Skeletal muscle tissue (tissue), 4 donors: ENCODE data around the gene KDM4B. TPM values are rescaled to one million over a fixed set of nuclear protein-coding genes. Genes with fewer than 3 reads are reported as not detected.

Experiments used
- H3K27ac ChIP-seq: one replicate; pipeline ENCODE4 v1.7.0; 2013; ENCODE audit warnings: mild to moderate bottlenecking, low read depth, low read length, inconsistent platforms
- H3K27me3 ChIP-seq, 3 donors: one replicate each; pipeline ENCODE4 v1.7.0; 2013; ENCODE audit warnings: low read length in 3 of 3; ENCODE audit not compliant: control insufficient read depth in 3 of 3, insufficient read depth in 3 of 3
- H3K36me3 ChIP-seq, 3 donors: one replicate each; pipeline ENCODE4 v1.7.0; 2013; ENCODE audit warnings: low read length in 3 of 3; ENCODE audit not compliant: control insufficient read depth in 3 of 3, insufficient read depth in 3 of 3
- H3K4me1 ChIP-seq, 3 donors: one replicate each; pipeline ENCODE4 v1.7.0; 2013; ENCODE audit warnings: low read length in 3 of 3, mild to moderate bottlenecking in 3 of 3; ENCODE audit not compliant: control insufficient read depth in 3 of 3, insufficient read depth in 3 of 3
- H3K4me3 ChIP-seq, 3 donors: one replicate each; pipeline ENCODE4 v1.7.0; 2013; ENCODE audit warnings: low read length in 3 of 3
- H3K9ac ChIP-seq, 3 donors: one replicate each; pipeline ENCODE4 v1.7.0; 2013; ENCODE audit warnings: low read length in 3 of 3, mild to moderate bottlenecking in 3 of 3, moderate library complexity in 2 of 3, low read depth in 1 of 3
- H3K9me3 ChIP-seq, 3 donors: one replicate each; pipeline ENCODE4 v1.7.0; 2013; ENCODE audit warnings: low read length in 3 of 3; ENCODE audit not compliant: control insufficient read depth in 3 of 3
- total RNA-seq: library from RNA; depleted of rRNA; stranded (reverse); fragments of >200 nt; gene quantifications from one replicate; pipeline ENCODE4 v1.2.3, GENCODE V29; 2014
- donor health status: Osteomylitis.

The KDM4B gene
- total RNA-seq, 1 donor from 2014 or later = 11.5 TPM

DNA sequence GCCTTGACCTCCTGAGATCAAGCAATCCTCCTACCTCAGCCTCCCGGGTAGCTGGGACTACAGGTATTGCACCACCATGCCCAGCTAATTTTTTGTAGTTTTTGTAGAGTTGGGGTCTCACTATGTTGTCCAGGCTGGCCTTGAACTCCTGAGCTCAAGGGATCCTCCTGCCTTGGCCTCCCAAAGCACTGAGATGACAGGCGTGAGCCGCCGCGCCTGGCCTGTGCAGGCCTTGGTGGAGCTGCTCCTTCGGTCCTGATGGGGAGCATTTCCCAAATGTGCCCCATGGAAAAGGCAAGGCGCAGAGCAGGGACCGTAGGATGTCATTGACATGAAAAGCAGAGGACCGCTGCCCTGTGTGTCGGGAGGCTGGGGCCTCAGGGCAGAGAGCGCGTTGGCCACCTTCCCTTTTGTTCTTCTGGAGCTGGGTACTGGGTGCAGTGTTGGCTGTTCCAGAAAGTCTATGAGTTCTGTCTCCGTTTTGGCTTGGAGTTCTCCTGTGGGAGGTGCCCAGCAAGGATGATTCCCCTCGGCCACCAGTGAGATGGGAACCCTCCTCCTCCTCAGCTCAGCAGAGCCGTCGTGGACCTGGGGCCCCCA lies 128.5 kb downstream of the KDM4B start:
- peaks cover 4 to 8% (median 7%) of the 10 kb centered on the region in 3 donors for H3K9me3 ChIP-seq
- no peak overlapping the region for H3K4me3 ChIP-seq
- H3K36me3 ChIP-seq = peaks cover 10 to 17% (median 12%) of the 10 kb centered on the region in 3 donors
- no peak overlapping the region for H3K9ac ChIP-seq
- no peaks in the 10 kb centered on the region for H3K27me3 ChIP-seq
- no peak overlapping the region for H3K27ac ChIP-seq
- peaks cover 20 to 38% (median 36%) of the 10 kb centered on the region in 3 donors for H3K4me1 ChIP-seq

DNA sequence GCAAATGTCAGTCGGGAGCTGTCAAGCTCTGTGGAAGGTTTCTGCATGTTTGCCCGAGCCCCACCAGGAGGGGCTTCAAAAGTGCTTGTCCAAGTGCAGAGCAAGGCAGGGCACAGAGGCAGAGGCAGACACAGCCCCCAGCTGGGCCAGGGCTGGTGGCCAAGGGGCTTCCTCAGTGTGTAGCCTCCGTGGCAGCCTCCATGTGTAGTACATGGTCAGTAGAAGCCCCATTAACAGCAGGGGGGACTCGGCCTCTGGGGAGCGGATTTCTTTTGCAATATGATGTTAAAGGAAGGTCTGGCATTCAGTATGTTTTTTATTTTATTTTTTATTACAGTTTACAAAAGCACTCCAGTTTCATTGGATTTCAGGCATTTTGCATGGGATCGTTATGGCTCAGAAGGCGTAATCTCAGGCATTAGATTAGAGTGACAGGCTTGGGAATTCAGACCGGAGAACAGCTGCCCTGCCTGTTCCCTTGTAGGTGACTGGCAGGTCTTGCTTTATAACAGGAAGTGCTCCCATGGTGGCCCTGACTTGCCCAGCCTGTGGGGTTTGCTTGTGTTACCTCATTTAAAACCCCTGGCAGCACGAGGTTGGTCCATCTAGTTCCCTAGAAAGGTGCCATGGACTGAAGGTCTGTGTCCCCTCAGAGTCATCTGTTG lies 129.2 kb downstream of the KDM4B start:
- Histone ChIP-seq H3K4me3 (no peak overlapping the region), H3K4me1 (peaks cover 20 to 38% (median 36%) of the 10 kb centered on the region in 3 donors), H3K9ac (no peak overlapping the region), H3K27ac (no peak overlapping the region), H3K9me3 (peaks cover 4 to 8% (median 7%) of the 10 kb centered on the region in 3 donors), H3K27me3 (no peaks in the 10 kb centered on the region), H3K36me3 (peaks cover 10 to 17% (median 12%) of the 10 kb centered on the region in 3 donors)

DNA sequence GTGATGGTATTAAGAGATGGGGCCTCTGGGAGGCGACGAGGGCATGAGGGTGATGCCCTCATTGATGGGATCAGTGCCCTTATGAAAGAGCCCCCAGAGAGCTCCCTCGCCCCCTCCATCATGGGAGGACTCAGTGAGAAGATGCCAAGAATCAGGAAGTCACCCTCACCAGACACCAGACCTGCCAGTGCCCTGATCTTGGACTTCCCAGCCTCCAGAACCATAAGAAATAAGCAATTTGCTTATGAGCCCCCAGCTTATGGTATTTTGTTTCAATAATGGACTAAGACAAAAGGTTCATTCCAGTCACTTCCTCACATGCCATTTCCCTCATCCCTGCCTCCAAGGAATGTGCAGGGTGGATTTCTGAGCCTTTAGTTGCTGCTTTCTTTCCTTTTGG lies 129.7 kb downstream of the KDM4B start:
- H3K27ac ChIP-seq = no peak overlapping the region
- H3K27me3 ChIP-seq = no peaks in the 10 kb centered on the region
- peaks cover 10 to 17% (median 12%) of the 10 kb centered on the region in 3 donors for H3K36me3 ChIP-seq

DNA sequence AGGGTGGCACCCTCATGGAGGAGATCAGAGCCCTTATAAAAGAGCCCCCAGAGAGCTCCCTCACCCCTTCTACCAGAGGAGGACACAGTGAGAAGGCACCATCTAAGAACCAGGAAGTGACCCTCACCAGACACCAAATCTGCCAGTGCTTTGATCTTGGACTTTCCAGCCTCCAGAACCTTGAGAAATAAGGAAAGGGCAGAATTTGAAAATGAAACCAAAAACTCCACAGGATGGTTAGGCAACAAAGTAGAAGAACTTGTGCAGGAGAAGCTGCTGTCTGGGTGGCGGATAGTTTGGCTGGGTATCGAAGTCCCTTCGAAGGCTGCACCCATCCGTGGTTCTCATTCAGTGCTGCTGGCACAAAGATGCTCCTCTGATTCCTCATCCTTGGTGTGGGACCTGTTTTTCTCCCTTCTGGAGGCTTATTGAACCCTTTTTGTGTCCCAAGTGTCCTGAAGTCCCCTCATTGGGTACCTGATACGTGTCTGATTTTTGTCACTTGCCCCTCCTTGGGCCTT lies 130.8 kb downstream of the KDM4B start:
- Histone ChIP-seq H3K9ac (no peak overlapping the region), H3K9me3 (peaks cover 4 to 8% (median 7%) of the 10 kb centered on the region in 3 donors), H3K36me3 (peaks cover 10 to 17% (median 12%) of the 10 kb centered on the region in 3 donors), H3K27ac (no peak overlapping the region), H3K27me3 (no peaks in the 10 kb centered on the region), H3K4me3 (no peak overlapping the region), H3K4me1 (peaks cover 23 to 38% (median 36%) of the 10 kb centered on the region in 3 donors)

More for the DNA sequence above, 129.7 kb downstream of the KDM4B start:
- H3K9me3 ChIP-seq = peaks cover 4 to 8% (median 7%) of the 10 kb centered on the region in 3 donors
- peaks cover 20 to 38% (median 36%) of the 10 kb centered on the region in 3 donors for H3K4me1 ChIP-seq
- H3K4me3 ChIP-seq = no peak overlapping the region
- H3K9ac ChIP-seq = no peak overlapping the region

DNA sequence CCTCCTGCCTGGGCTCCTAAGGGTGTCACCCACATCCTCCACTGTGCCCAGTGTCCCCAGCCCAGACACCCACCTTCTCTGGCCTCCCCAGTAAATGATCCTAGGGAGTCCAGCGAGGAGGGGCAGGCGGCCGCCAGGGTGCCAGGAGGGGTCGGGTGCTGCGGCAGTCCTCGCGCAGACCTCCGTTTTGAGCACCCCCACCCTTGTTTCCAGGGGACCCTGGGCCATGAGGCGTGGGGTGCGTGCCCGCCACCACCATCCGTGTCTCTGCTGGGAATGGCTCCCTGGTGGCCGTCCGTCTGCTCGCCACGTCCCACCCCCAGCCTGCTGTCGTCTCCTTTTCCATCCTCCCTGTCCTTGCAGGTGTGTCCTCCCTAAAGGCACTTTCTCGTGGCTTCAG lies 133.0 kb downstream of the KDM4B start:
- H3K9ac ChIP-seq = peak overlapping the region in 1 of 3 donors; percentile 84
- peak overlapping the region; percentile 85 for H3K27ac ChIP-seq
- peaks cover 12 to 17% (median 16%) of the 10 kb centered on the region in 3 donors for H3K36me3 ChIP-seq
- H3K4me1 ChIP-seq = peaks cover 32 to 36% (median 35%) of the 10 kb centered on the region in 3 donors
- peaks cover 4 to 8% (median 7%) of the 10 kb centered on the region in 3 donors for H3K9me3 ChIP-seq
- H3K27me3 ChIP-seq = no peaks in the 10 kb centered on the region
- no peak overlapping the region for H3K4me3 ChIP-seq

DNA sequence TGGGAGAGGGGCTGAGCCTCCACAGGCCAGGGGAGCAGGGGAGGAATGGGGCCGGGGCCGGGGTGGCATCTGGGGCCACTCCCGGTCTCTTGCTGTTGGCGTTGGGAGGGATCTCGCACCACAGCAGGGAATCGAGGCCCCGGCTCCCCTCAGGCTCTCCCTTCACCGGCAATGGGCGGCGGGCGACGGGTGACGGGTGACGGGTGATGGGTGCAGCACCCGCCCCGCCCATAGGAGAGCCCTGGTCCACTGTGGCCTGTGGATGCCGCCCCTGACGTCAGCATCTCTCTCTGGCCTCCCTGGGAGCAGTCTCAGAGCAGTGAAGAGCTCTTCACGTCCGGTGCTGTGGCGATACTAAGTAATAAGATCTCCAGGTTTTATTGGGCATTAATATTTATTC lies 133.6 kb downstream of the KDM4B start:
- H3K4me3 ChIP-seq = peak overlapping the region in 1 of 3 donors; percentile 39
- H3K27ac ChIP-seq = peak overlapping the region; percentile 85
- H3K9me3 ChIP-seq = peaks cover 4 to 8% (median 7%) of the 10 kb centered on the region in 3 donors
- no peaks in the 10 kb centered on the region for H3K27me3 ChIP-seq
- peaks cover 32 to 40% (median 35%) of the 10 kb centered on the region in 3 donors for H3K4me1 ChIP-seq
- H3K36me3 ChIP-seq = peaks cover 13 to 17% (median 17%) of the 10 kb centered on the region in 3 donors
- H3K9ac ChIP-seq = peak overlapping the region; percentile 6 to 84 (median 65)

DNA sequence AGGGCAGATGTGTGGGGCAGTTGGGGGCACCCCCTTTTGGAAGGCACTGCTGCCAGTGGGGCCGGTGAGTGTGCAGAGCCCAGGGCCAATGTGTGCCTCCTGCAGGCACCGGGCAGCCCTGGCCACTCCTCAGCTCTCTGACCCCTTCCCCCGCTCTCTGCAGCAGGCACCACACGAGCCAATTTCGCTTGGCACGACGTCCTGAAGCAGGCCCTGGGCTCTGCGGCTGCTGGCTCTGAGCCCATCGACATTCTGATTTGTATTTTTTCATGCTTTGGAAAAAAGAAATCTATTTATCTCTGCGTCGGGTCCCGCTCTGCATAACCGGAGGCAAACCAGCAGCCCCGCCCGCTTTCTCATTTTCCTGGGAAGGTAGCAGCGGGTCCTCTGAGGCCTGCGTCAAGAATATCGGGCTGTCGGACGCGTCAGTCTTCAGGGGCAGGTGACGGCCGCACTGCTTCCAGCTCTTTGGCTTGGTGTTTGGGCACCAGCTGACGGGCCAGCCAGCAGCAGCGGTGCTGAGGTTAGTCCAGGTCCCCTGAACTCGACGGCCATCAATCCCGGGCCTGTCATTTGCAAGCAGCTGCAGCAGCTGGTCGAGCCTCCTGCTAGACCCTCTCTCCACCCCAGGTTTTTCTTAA lies 134.3 kb downstream of the KDM4B start:
- H3K4me1 ChIP-seq = peaks cover 32 to 42% (median 35%) of the 10 kb centered on the region in 3 donors
- H3K9me3 ChIP-seq = peaks cover 4 to 8% (median 7%) of the 10 kb centered on the region in 3 donors
- peak overlapping the region; percentile 45 to 84 (median 65) for H3K9ac ChIP-seq
- H3K27me3 ChIP-seq = no peaks in the 10 kb centered on the region
- H3K4me3 ChIP-seq = peak overlapping the region; percentile 39 to 43 (median 41)
- H3K36me3 ChIP-seq = peaks cover 13 to 21% (median 17%) of the 10 kb centered on the region in 3 donors
- peak overlapping the region; percentile 85 for H3K27ac ChIP-seq

DNA sequence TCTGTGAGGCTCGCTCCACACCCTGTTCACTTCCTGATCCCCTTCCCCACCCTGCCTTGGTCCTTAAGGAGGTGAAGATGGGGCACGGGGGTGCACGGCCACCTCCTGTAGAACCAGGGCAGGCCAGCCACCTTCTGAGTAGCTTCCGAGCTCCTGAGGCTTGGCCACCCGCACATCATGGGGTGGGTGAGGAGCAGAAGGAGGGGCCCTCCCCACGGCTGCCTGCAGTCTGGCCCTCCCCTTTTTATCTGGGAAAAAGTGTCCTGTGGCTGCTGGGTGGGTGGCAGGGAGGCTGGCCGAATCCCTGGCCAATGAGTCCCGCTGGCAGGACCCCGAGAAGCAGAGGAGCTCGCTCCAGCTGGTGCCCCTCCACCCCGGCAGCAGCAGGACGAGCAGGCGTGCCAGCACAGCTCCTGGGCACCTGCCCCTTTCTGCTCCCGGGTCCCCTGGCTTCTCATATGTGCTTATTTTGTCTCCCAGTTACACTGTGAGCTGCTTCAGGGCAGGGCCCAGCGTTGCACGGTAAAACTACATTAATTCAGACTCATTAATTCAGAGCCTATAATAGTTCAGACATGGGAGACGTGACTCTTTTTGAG lies 135.0 kb downstream of the KDM4B start:
- Histone ChIP-seq H3K9ac (peak overlapping the region; percentile 45 to 84 (median 65)), H3K4me1 (peaks cover 32 to 42% (median 35%) of the 10 kb centered on the region in 3 donors), H3K27me3 (no peaks in the 10 kb centered on the region), H3K27ac (peak overlapping the region; percentile 85), H3K9me3 (peaks cover 4 to 7% (median 5%) of the 10 kb centered on the region in 3 donors), H3K36me3 (peaks cover 11 to 14% (median 12%) of the 10 kb centered on the region in 3 donors), H3K4me3 (peak overlapping the region in 1 of 3 donors; percentile 32)

DNA sequence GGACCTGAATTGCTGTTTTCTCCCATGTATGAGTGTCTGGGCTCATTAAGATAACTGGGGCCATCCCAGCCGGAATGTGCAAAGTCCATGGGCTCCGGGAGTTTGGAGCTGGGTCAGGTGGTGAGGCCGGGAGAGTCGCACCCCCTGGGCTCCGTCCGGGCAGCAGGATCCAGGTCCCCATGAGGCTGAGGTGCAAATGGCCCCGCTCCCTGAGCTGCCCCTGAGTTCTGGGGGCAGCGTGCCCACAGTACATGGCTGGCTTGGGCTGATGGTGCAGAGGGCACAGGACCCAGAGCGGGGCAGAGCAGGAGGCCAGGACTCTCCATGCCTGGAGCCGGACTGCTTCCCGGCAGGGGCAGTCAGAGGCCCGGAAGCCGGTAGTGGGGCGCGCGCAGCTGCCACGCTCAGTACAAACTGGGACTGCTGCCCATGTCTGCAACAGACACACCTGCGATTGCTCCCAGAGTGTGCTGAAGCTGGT lies 136.0 kb downstream of the KDM4B start:
- Histone ChIP-seq H3K9ac (peak overlapping the region in 2 of 3 donors; percentile 45 to 84), H3K27me3 (no peaks in the 10 kb centered on the region), H3K4me3 (no peak overlapping the region), H3K4me1 (peaks cover 32 to 42% (median 35%) of the 10 kb centered on the region in 3 donors), H3K27ac (peak overlapping the region; percentile 85), H3K36me3 (peaks cover 2 to 9% (median 9%) of the 10 kb centered on the region in 3 donors), H3K9me3 (peaks cover under 1 to 2% (median under 1%) of the 10 kb centered on the region in 3 donors)
